OCI-LY7 (cell line): ENCODE measurements around the gene CMPK1. TPM values are rescaled to one million over a fixed set of nuclear protein-coding genes. Genes with fewer than 3 reads are reported as not detected.
A peak's percentile ranks its signal among the peaks of the same experiment; 100 is the strongest.
"Not testable (repeated sequence)": the region's sequence is repeated elsewhere in the genome, so short reads cannot be mapped to it uniquely, and the experiment has no call there.

ENCODE experiments used
- Bru-seq: library from RNA; stranded (reverse); fragments of 400-500 nt; gene quantifications from one replicate; lab custom pipeline; 2021; lab: Mats Ljungman, UMichigan
- BruChase-seq, 2 experiments: library from RNA; stranded (reverse); fragments of 400-500 nt; gene quantifications; one replicate each; lab custom pipeline; 2021; lab: Mats Ljungman, UMichigan
- BruUV-seq: library from RNA; stranded (reverse); fragments of 400-500 nt; replicated peaks from 2 replicates; lab custom pipeline; 2021; lab: Mats Ljungman, UMichigan
- CTCF ChIA-PET: fragments of 300-600 bp; sonication (Branson Sonifier 250); formaldehyde crosslinking; loops from one replicate; lab custom pipeline; 2022; ENCODE audit warnings: antibody characterized with exemption; ENCODE audit not compliant: unreplicated experiment; lab: Charles Lee
- POLR2A ChIA-PET: fragments of 300-600 bp; sonication (Branson Sonifier 250); formaldehyde crosslinking; loops from one replicate; lab custom pipeline; 2022; ENCODE audit warnings: antibody characterized with exemption; lab: Charles Lee
- DNase-seq: peaks from one replicate; pipeline ENCODE4 v3.0.0-alpha.2; 2015; ENCODE audit warnings: low spot score
- H2AFZ ChIP-seq: fragments of 200-600 bp; sonication (generic), shearing (Covaris generic); 2 replicates; pipeline ENCODE4 v1.6.1; 2014; ENCODE audit warnings: mild to moderate bottlenecking, antibody characterized with exemption, low read length, moderate library complexity
- H3K27ac ChIP-seq: fragments of 200-600 bp; sonication (generic); 2 replicates; pipeline ENCODE4 v1.5.1; 2014; ENCODE audit warnings: mixed run types, low read depth, mild to moderate bottlenecking, moderate library complexity, low read length, inconsistent platforms; ENCODE audit not compliant: poor library complexity, severe bottlenecking
- H3K36me3 ChIP-seq: fragments of 200-600 bp; sonication (generic); 2 replicates; pipeline ENCODE4 v1.6.1; 2014; ENCODE audit warnings: mild to moderate bottlenecking, antibody characterized with exemption, low read length, moderate library complexity, mixed read lengths; ENCODE audit not compliant: insufficient read depth
- H3K4me1 ChIP-seq: fragments of 200-600 bp; sonication (generic); 2 replicates; pipeline ENCODE4 v1.5.1; 2014; ENCODE audit warnings: mild to moderate bottlenecking, low read length; ENCODE audit not compliant: insufficient read depth, poor library complexity, severe bottlenecking
- H3K4me2 ChIP-seq: fragments of 200-600 bp; sonication (generic); 2 replicates; pipeline ENCODE4 v1.6.1; 2014; ENCODE audit warnings: mild to moderate bottlenecking, low read length
- H3K4me3 ChIP-seq: fragments of 200-600 bp; sonication (generic); 2 replicates; pipeline ENCODE4 v1.5.1; 2014; ENCODE audit warnings: mild to moderate bottlenecking, low read depth, low read length; ENCODE audit not compliant: poor library complexity, severe bottlenecking
- H3K79me2 ChIP-seq: fragments of 200-600 bp; sonication (generic); 2 replicates; pipeline ENCODE4 v1.6.1; 2016; ENCODE audit warnings: low read depth, mild to moderate bottlenecking, low read length, moderate library complexity, mixed read lengths; ENCODE audit not compliant: insufficient read depth
- H3K9me2 ChIP-seq: fragments of 200-600 bp; sonication (generic); 2 replicates; pipeline ENCODE4 v1.6.1; 2016; ENCODE audit warnings: mild to moderate bottlenecking, low read length, mixed read lengths; ENCODE audit not compliant: insufficient read depth
- H3K9me3 ChIP-seq: fragments of 200-600 bp; sonication (generic); 2 replicates; pipeline ENCODE4 v1.6.1; 2014; ENCODE audit warnings: mild to moderate bottlenecking, mixed run types, low read length, mixed read lengths
- H4K20me1 ChIP-seq: fragments of 200-600 bp; sonication (generic); 2 replicates; pipeline ENCODE4 v1.6.1; 2014; ENCODE audit warnings: mild to moderate bottlenecking, antibody characterized with exemption, low read length, moderate library complexity, mixed read lengths; ENCODE audit not compliant: insufficient read depth
- EZH2phosphoT487 ChIP-seq: fragments of 200-600 bp; sonication (generic); IDR thresholded peaks from 2 replicates; pipeline ENCODE4 v1.6.1; 2018; ENCODE audit warnings: low read depth, borderline replicate concordance, mild to moderate bottlenecking, mixed run types, antibody characterized with exemption, low read length, moderate library complexity, mixed read lengths
- intact Hi-C: fragments of 100-400 bp; cut with micrococcal nuclease; formaldehyde crosslinking; loops from one replicate; pipeline ENCODE4 v1.10.0; 2022; ENCODE audit not compliant: unreplicated experiment
- long read RNA-seq: library from polyadenylated mRNA; stranded (forward); transcript quantifications from one replicate; pipeline ENCODE4 v2.0.0, GENCODE V29; 2022
- total RNA-seq, 2 experiments: library from RNA; depleted of rRNA in 1 of 2; stranded (reverse); fragments of >200 nt in 1 of 2; shearing (Covaris generic) in 1 of 2; gene quantifications; 2 replicates each; pipeline ENCODE4 v1.2.3, GENCODE V29; 2014 to 2022
- TF ChIP-seq, protein P1 (sequence below): fragments of 200-600 bp; sonication (generic); conservative IDR thresholded peaks from 2 replicates; pipeline ENCODE4 v1.5.1; 2014; ENCODE audit warnings: mild to moderate bottlenecking, antibody characterized with exemption, low read length, moderate library complexity, mixed read lengths

The CMPK1 gene, protein sequence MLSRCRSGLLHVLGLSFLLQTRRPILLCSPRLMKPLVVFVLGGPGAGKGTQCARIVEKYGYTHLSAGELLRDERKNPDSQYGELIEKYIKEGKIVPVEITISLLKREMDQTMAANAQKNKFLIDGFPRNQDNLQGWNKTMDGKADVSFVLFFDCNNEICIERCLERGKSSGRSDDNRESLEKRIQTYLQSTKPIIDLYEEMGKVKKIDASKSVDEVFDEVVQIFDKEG
- total RNA-seq (2014; rRNA removed; shearing (Covaris generic)): 54.2 and 59.2 TPM in 2 replicates
- 85.8 and 87.5 TPM in 2 replicates for total RNA-seq (2022)
- percentile 75 among the genes with signal in this experiment for Bru-seq, nascent RNA
- percentile 94 among the genes with signal in this experiment for BruChase-seq, experiment 1, labeled RNA remaining after a 6-hour chase
- BruChase-seq, experiment 2, labeled RNA remaining after a 2-hour chase: percentile 85 among the genes with signal in this experiment
- long read RNA-seq, transcript CMPK1-203 (6 exons, 2,930 nt): major isoform, 265 of 291 reads
- long read RNA-seq, partial matches to known transcripts: 6 of 291 reads
- long read RNA-seq, other reads (novel, unspliced or antisense): 15 of 291 reads

DNA sequence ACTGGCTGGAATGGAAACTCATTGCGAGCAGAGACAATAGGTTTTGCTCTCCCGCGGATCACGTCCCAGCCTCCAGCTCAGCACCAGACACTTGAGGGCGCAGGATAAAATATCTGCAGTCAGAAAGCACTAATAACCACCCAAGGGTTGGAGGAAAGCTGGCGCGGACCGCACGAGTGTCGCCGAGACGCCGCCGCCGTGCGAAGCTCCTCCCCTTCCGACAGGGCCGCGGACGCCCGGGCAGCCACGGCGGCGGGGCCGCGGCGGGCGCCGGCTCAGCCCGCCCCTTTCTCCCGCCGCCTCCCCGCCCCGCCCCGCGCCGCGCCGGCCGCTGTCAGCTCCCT lies at the start of gene CMPK1:
TSS of gene CMPK1 (plus strand) at position 213 of the 344 bp plus-strand sequence. CDS start 156 bp downstream, outside the sequence.
- ChIA-PET CTCF (interaction anchor here (1.0 to 1.9 kb wide), 4 partner anchors 10 to 64 kb away, joined by 3 to 7 read pairs (median 4); partner anchors contain the start of gene STIL), POLR2A (interaction anchor here (0.8 to 3.9 kb wide), 4 partner anchors 9 to 43 kb away, joined by 3 to 18 read pairs (median 10); partner anchors contain the start of gene STIL)
- peak within 1 kb of the TSS; percentile 86 for H3K4me3 ChIP-seq

DNA sequence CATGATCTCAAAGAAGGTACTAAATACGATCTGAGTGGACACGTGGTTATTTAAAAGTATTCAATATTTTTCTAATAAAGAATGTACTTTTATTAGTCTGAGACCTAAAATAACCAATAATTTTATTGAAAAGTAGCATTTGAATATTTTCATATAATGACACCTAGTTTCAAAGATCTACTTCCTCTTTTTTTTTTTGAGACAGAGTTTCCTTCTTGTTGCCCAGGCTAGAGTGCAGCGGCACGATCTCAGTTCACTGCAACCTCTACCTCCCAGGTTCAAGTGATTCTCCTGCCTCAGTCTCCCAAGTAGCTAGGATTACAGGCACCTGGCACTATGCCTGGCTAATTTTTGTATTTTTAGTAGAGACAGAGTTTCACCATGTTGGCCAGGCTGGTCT lies 45.5 kb upstream of the CMPK1 start:
- H3K4me2 ChIP-seq, DNase-seq, CTCF ChIA-PET, H3K4me3 ChIP-seq, H3K9me2 ChIP-seq, intact Hi-C loops, H4K20me1 ChIP-seq, H3K9me3 ChIP-seq, H2AFZ ChIP-seq, H3K27ac ChIP-seq, BruUV-seq, H3K79me2 ChIP-seq: not testable (repeated sequence)
- POLR2A ChIA-PET: interaction anchor here (0.9 kb wide), 1 partner anchor 11 kb away, joined by 4 read pairs; no protein-coding TSS in a partner anchor
- Histone ChIP-seq H3K4me1 (peaks cover 15% of the 10 kb centered on the region), H3K36me3 (peaks cover 91% of the 10 kb centered on the region)

More for the DNA sequence above, at the start of gene CMPK1:
- H3K4me1 ChIP-seq: peaks cover 26% of the 10 kb centered on the region
- H3K4me2 ChIP-seq: peak within 1 kb of the TSS; percentile 82
- H3K36me3 ChIP-seq: peaks cover 18% of the 10 kb centered on the region
- H3K9me2 ChIP-seq: no peaks in the 10 kb centered on the region
- no peaks in the 10 kb centered on the region for H3K9me3 ChIP-seq
- peak; percentile 89 for DNase-seq
- H3K79me2 ChIP-seq: peaks cover 41% of the 10 kb centered on the region
- H2AFZ ChIP-seq: peak within 1 kb of the TSS; percentile 81; the same call in 1 of the 2 replicates
- TF ChIP-seq, protein P1, sequence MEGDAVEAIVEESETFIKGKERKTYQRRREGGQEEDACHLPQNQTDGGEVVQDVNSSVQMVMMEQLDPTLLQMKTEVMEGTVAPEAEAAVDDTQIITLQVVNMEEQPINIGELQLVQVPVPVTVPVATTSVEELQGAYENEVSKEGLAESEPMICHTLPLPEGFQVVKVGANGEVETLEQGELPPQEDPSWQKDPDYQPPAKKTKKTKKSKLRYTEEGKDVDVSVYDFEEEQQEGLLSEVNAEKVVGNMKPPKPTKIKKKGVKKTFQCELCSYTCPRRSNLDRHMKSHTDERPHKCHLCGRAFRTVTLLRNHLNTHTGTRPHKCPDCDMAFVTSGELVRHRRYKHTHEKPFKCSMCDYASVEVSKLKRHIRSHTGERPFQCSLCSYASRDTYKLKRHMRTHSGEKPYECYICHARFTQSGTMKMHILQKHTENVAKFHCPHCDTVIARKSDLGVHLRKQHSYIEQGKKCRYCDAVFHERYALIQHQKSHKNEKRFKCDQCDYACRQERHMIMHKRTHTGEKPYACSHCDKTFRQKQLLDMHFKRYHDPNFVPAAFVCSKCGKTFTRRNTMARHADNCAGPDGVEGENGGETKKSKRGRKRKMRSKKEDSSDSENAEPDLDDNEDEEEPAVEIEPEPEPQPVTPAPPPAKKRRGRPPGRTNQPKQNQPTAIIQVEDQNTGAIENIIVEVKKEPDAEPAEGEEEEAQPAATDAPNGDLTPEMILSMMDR: peak; percentile 53
- no peak for TF ChIP-seq EZH2phosphoT487
- intact Hi-C loops: no loop called here
- peak within 1 kb of the TSS; percentile 85 for H3K27ac ChIP-seq
- BruUV-seq: no TSS peak
- H4K20me1 ChIP-seq: no peaks in the 10 kb centered on the region

DNA sequence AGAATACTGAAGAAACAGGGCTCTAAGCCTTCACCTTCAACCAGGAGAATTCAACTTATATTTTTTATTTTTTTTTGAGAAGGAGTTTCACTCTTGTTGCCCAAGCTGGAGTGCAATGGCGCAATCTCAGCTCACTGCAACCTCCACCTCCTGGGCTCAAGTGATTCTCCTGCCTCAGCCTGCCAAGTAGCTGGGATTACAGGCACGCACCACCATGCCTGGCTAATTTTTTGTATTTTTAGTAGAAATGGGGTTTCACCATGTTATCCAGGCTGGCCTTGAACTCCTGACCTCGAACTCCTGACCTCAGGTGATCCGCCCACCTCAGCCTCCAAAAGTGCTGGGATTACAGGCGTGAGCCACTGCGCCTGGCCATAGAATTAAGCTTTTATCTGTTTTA lies 38.7 kb upstream of the CMPK1 start:
- H3K27ac ChIP-seq, H3K4me3 ChIP-seq, H2AFZ ChIP-seq, intact Hi-C loops, DNase-seq, H4K20me1 ChIP-seq, H3K9me2 ChIP-seq, H3K4me1 ChIP-seq, CTCF ChIA-PET, BruUV-seq, H3K79me2 ChIP-seq, H3K9me3 ChIP-seq, H3K4me2 ChIP-seq: not testable (repeated sequence)
- peaks cover 94% of the 10 kb centered on the region for H3K36me3 ChIP-seq
- POLR2A ChIA-PET: interaction anchor here (1.0 kb wide), 1 partner anchor 11 kb away, joined by 3 read pairs; no protein-coding TSS in a partner anchor
